Uterus (tissue), 2 donors: ENCODE results near the gene ATP9B.

Source experiments
- POLR2A ChIP-seq, 2 donors: fragments of 450-650 bp; IDR thresholded peaks; one replicate each; pipeline ENCODE4 v1.6.1; 2016; ENCODE audit warnings: antibody characterized with exemption in 2 of 2, mild to moderate bottlenecking in 1 of 2, moderate library complexity in 1 of 2
- TF ChIP-seq, protein P1 (sequence below), 4 experiments: fragments of 200-600 bp in 2 of 4; fragments of 450-650 bp in 2 of 4; sonication (generic) in 2 of 4; IDR thresholded peaks; one replicate each; pipeline ENCODE4 v1.5.1; 2016 to 2019; ENCODE audit warnings: antibody characterized with exemption in 4 of 4, mild to moderate bottlenecking in 2 of 4, moderate library complexity in 1 of 4

DNA sequence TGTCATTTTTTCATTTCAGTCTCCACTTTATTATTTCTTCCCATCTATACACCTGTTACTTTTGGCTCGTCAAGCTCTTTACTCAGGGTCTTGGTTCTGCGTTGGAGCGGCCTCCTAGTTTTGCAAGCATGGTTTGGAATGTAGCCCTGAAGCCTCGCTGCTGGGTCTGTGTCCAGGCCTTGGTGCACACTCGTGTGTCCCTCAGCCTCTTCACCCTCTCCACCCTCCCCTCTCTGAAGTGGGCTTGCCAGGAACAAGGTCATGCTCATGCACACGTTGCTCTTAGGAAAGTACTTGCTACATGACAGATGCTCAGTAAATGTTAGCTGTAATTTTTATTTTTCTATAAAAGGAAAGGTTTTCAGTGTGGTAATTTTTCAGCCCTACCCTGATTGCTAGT is 147.0 kb downstream of the ATP9B start:
- TF ChIP-seq, protein P1, sequence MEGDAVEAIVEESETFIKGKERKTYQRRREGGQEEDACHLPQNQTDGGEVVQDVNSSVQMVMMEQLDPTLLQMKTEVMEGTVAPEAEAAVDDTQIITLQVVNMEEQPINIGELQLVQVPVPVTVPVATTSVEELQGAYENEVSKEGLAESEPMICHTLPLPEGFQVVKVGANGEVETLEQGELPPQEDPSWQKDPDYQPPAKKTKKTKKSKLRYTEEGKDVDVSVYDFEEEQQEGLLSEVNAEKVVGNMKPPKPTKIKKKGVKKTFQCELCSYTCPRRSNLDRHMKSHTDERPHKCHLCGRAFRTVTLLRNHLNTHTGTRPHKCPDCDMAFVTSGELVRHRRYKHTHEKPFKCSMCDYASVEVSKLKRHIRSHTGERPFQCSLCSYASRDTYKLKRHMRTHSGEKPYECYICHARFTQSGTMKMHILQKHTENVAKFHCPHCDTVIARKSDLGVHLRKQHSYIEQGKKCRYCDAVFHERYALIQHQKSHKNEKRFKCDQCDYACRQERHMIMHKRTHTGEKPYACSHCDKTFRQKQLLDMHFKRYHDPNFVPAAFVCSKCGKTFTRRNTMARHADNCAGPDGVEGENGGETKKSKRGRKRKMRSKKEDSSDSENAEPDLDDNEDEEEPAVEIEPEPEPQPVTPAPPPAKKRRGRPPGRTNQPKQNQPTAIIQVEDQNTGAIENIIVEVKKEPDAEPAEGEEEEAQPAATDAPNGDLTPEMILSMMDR (IDR thresholded peaks at IDR 0.05), result no peak
- TF ChIP-seq POLR2A (IDR thresholded peaks at IDR 0.05), result no peak
